Ovary (tissue), 9 donors: ENCODE measurements around the gene SH3RF3. TPM values are rescaled to one million over a fixed set of nuclear protein-coding genes. Genes with fewer than 3 reads are reported as not detected.

Experiments used
- DNase-seq, 5 donors: peaks; one replicate each; pipeline ENCODE4 v3.0.0-alpha.2; 2019 to 2020
- H3K27ac ChIP-seq, 2 donors: fragments of 200-600 bp; one replicate each; pipeline versions ENCODE4 v1.5.1 to v1.8.0; 2019 to 2022
- H3K27me3 ChIP-seq: fragments of 200-600 bp; one replicate; pipeline ENCODE4 v1.8.0; 2022
- H3K36me3 ChIP-seq: fragments of 200-600 bp; sonication (generic); one replicate; pipeline ENCODE4 v1.5.1; 2019
- H3K4me1 ChIP-seq: one replicate; pipeline ENCODE4 v1.8.1; 2013; ENCODE audit warnings: mild to moderate bottlenecking, moderate library complexity; ENCODE audit not compliant: insufficient read depth
- H3K4me3 ChIP-seq: fragments of 200-600 bp; sonication (generic); one replicate; pipeline ENCODE4 v1.5.1; 2017
- H3K9me3 ChIP-seq, 2 donors: fragments of 200-600 bp in 1 of 2; sonication (generic) in 1 of 2; one replicate each; pipeline versions ENCODE4 v1.5.1 to v1.8.1; 2013 to 2019; ENCODE audit warnings: mild to moderate bottlenecking in 1 of 2, moderate library complexity in 1 of 2
- EP300 ChIP-seq: sonication (generic); formaldehyde crosslinking; IDR thresholded peaks from one replicate; pipeline ENCODE4 v1.6.1; 2017; ENCODE audit warnings: antibody characterized with exemption
- POLR2A ChIP-seq: fragments of 450-650 bp; IDR thresholded peaks from one replicate; pipeline ENCODE4 v1.6.1; 2017; ENCODE audit warnings: antibody characterized with exemption, mild to moderate bottlenecking, moderate library complexity
- WGBS, 3 donors: extraction: QIAGEN DNeasy Blood & Tissue Kit in 1 of 3; methylation state at CpG; one replicate each; pipeline versions ENCODE4 v1.1.5 to v1.1.7; 2013 to 2017; 5-methylcytosine and 5-hydroxymethylcytosine counted together
- intact Hi-C, 4 donors: fragments of 100-400 bp; cut with DNase I; formaldehyde crosslinking; loops; one replicate each; pipeline versions ENCODE4 v1.11.0 to v1.15.1; 2022 to 2023
- polyA plus RNA-seq, 2 donors: library from polyadenylated mRNA; stranded (reverse); fragments of 200-250 nt in 1 of 2; fragments of 350-450 nt in 1 of 2; fragmentation: Illumina TruSeq in 1 of 2; extraction: RNeasy Lipid Tissue Mini Kit (QIAGEN cat#74804) in 1 of 2; gene quantifications; one replicate each; pipeline ENCODE4 v1.2.3, GENCODE V29; 2013 to 2014
- total RNA-seq, 7 donors: library from RNA; depleted of rRNA in 2 of 7; stranded (reverse); fragments of >200 nt in 2 of 7; fragmentation: NEBNext Ultra II Directional in 3 of 7; extraction: Animal tissue kit (Norgen Biotek cat#: 25700) in 3 of 7; gene quantifications; one replicate each; pipeline versions ENCODE4 v1.1.0 to v1.2.4, GENCODE V29; 2016 to 2023
- TF ChIP-seq, protein P1 (sequence below), 3 donors: fragments of 450-650 bp in 2 of 3; fragments of 200-600 bp in 1 of 3; IDR thresholded peaks; one replicate each; pipeline versions ENCODE4 v1.5.1 to v1.8.0; 2016 to 2022; ENCODE audit warnings: antibody characterized with exemption in 3 of 3, mild to moderate bottlenecking in 1 of 3
- donor health status: DM: no; HTN: no; CAD: no; lungs with moderate emphysema.
- donor health status: DM: no; HTN: no; CAD: no.
- donor health status: Bipolar disorder and iron deficiency.
- donor health status: DM: yes; HTN: yes; CAD: no.
- donor health status: DM: no; HTN: no; CAD: no.
- donor health status: DM: yes; HTN: yes; CAD: no.

The SH3RF3 gene
- total and polyA plus RNA-seq, 9 donors: 2.7 to 10.1 (median 4.5) TPM

- intact Hi-C loops: no loop called here
- Histone ChIP-seq H3K27me3 (no peaks in the 10 kb centered on the region), H3K27ac (no peak overlapping the region), H3K4me1 (peaks cover 6% of the 10 kb centered on the region), H3K9me3 (no peaks in the 10 kb centered on the region), H3K36me3 (no peaks in the 10 kb centered on the region), H3K4me3 (no peak overlapping the region)
- no peak for TF ChIP-seq EP300
- TF ChIP-seq, protein P1, sequence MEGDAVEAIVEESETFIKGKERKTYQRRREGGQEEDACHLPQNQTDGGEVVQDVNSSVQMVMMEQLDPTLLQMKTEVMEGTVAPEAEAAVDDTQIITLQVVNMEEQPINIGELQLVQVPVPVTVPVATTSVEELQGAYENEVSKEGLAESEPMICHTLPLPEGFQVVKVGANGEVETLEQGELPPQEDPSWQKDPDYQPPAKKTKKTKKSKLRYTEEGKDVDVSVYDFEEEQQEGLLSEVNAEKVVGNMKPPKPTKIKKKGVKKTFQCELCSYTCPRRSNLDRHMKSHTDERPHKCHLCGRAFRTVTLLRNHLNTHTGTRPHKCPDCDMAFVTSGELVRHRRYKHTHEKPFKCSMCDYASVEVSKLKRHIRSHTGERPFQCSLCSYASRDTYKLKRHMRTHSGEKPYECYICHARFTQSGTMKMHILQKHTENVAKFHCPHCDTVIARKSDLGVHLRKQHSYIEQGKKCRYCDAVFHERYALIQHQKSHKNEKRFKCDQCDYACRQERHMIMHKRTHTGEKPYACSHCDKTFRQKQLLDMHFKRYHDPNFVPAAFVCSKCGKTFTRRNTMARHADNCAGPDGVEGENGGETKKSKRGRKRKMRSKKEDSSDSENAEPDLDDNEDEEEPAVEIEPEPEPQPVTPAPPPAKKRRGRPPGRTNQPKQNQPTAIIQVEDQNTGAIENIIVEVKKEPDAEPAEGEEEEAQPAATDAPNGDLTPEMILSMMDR (IDR thresholded peaks at IDR 0.05): no peak
- TF ChIP-seq POLR2A: no peak
- peak in 2 of 5 donors; percentile 3 to 8 for DNase-seq
- 70 to 80% (median 75%) methylated on average over 7 of the region's 7 CpGs for WGBS, 3 donors
Measured at GRCh38 chr2:109379507-109379906, 250.5 kb downstream of the SH3RF3 start.

- WGBS, 3 donors: 90 to 94% (median 92%) methylated on average over 12 of the region's 12 CpGs
- peaks cover 6% of the 10 kb centered on the region for H3K4me1 ChIP-seq
- H3K27ac ChIP-seq: no peak overlapping the region
- no peak overlapping the region for H3K4me3 ChIP-seq
- DNase-seq: peak in 4 of 5 donors; percentile 1 to 10 (median 2)
- H3K9me3 ChIP-seq: no peaks in the 10 kb centered on the region
- H3K27me3 ChIP-seq: no peaks in the 10 kb centered on the region
- intact Hi-C loops: loop anchor here in 1 of 4 donors (5.0 kb wide), 1 partner anchor 1467 kb away; no protein-coding TSS in a partner anchor
- H3K36me3 ChIP-seq: no peaks in the 10 kb centered on the region
- no peak for TF ChIP-seq EP300
Measured at GRCh38 chr2:109380502-109381326, 251.7 kb downstream of the SH3RF3 start.

GRCh38 chr2:109381327-109381820, 252.4 kb downstream of the SH3RF3 start:
- intact Hi-C loops: loop anchor here in 1 of 4 donors (5.0 kb wide), 1 partner anchor 1466 kb away; no protein-coding TSS in a partner anchor
- H3K4me1 ChIP-seq: peaks cover 10% of the 10 kb centered on the region
- no peaks in the 10 kb centered on the region for H3K27me3 ChIP-seq
- no peaks in the 10 kb centered on the region for H3K9me3 ChIP-seq
- TF ChIP-seq POLR2A (no peak), EP300 (no peak)
- TF ChIP-seq, protein P1 (IDR thresholded peaks at IDR 0.05): no peak
- 95 to 97% (median 97%) methylated on average over 13 of the region's 13 CpGs for WGBS, 3 donors
- H3K4me3 ChIP-seq: no peak overlapping the region
- H3K36me3 ChIP-seq: no peaks in the 10 kb centered on the region
- peak in 4 of 5 donors; percentile 0 to 14 (median 8) for DNase-seq
- H3K27ac ChIP-seq: no peak overlapping the region

DNA sequence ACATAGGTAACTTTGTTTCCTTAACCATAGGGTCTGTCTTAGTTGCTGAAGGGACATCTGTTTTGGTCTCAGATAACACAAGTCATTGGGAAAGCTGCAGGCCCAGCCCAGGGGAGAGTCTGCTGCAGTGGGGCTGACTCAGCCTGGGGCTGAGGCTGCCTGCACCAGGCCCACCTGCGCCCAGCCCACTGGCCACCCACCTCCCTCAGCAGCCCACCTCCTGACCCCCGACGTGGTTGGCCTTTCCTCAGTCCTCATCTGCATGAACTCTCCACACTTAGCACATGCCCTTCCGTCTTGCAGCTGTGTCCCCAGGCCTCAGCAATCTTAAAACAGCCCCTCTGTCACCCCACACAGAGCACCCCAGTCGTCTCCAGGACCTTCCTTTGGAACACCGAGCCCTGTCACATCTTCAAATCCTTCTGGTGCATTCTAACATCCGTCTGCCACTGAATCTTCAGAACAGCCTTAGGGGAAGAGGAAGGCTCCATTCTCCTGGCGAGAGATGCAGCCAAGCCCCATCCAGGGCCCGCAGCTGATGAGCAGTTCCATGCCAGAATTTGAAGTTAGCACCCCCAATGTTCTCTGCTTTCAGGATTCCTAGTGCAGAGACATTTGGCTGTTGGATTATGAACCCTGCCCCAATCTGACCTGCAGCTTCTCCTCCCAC, 253.4 kb downstream of the SH3RF3 start:
- peak in 4 of 5 donors; percentile 1 to 17 (median 6) for DNase-seq
- H3K27ac ChIP-seq: no peak overlapping the region
- intact Hi-C loops: loop anchor here in 1 of 4 donors (5.0 kb wide), 1 partner anchor 1465 kb away; no protein-coding TSS in a partner anchor

More for the DNA sequence above, 253.4 kb downstream of the SH3RF3 start:
- WGBS, 3 donors: 83 to 94% (median 90%) methylated on average over 9 of the region's 9 CpGs
- H3K4me1 ChIP-seq: peaks cover 10% of the 10 kb centered on the region
- no peaks in the 10 kb centered on the region for H3K9me3 ChIP-seq
- H3K36me3 ChIP-seq: no peaks in the 10 kb centered on the region
- no peaks in the 10 kb centered on the region for H3K27me3 ChIP-seq
- H3K4me3 ChIP-seq: no peak overlapping the region
- TF ChIP-seq POLR2A (no peak), EP300 (no peak)
- TF ChIP-seq, protein P1 (IDR thresholded peaks at IDR 0.05): no peak
